Smooth muscle cell (in vitro differentiated cells): ENCODE data around the gene SLC6A18. TPM values are rescaled to one million over a fixed set of nuclear protein-coding genes. Genes with fewer than 3 reads are reported as not detected.

Experiments
- DNase-seq: peaks from one replicate; lab custom pipeline; 2025; ENCODE audit not compliant: unreplicated experiment; lab: John Stamatoyannopoulos, UW
- H2AFZ ChIP-seq: fragments of 200-600 bp; sonication (generic); 2 replicates; pipeline ENCODE4 v1.6.0; 2016; ENCODE audit warnings: antibody characterized with exemption, low read depth, mild to moderate bottlenecking
- H3F3A ChIP-seq: fragments of 200-600 bp; sonication (generic); 2 replicates; pipeline ENCODE4 v1.6.0; 2017; ENCODE audit warnings: antibody characterized with exemption, low read depth
- H3K27ac ChIP-seq: fragments of 200-600 bp; sonication (generic); 2 replicates; pipeline ENCODE4 v1.5.1; 2016; ENCODE audit warnings: low read depth, mild to moderate bottlenecking
- H3K27me3 ChIP-seq: fragments of 200-600 bp; sonication (generic); 2 replicates; pipeline ENCODE4 v1.6.1; 2016; ENCODE audit warnings: low read depth, mild to moderate bottlenecking
- H3K36me3 ChIP-seq: fragments of 200-600 bp; sonication (generic); 2 replicates; pipeline ENCODE4 v1.5.1; 2016; ENCODE audit warnings: low read depth
- H3K4me1 ChIP-seq: fragments of 200-600 bp; sonication (generic); 2 replicates; pipeline ENCODE4 v1.5.1; 2016; ENCODE audit warnings: low read depth
- H3K4me2 ChIP-seq: fragments of 200-600 bp; sonication (generic); 2 replicates; pipeline ENCODE4 v1.6.0; 2016; ENCODE audit warnings: mild to moderate bottlenecking
- H3K4me3 ChIP-seq: fragments of 200-600 bp; sonication (generic); 2 replicates; pipeline ENCODE4 v1.5.1; 2016; ENCODE audit warnings: mild to moderate bottlenecking
- H3K79me2 ChIP-seq: fragments of 200-600 bp; sonication (generic); 2 replicates; pipeline ENCODE4 v1.6.0; 2016; ENCODE audit warnings: low read depth, mild to moderate bottlenecking
- H3K9ac ChIP-seq: fragments of 200-600 bp; sonication (generic); 2 replicates; pipeline ENCODE4 v1.6.0; 2016; ENCODE audit warnings: low read depth
- H3K9me3 ChIP-seq: fragments of 200-600 bp; sonication (generic); replicated peaks from 2 replicates; pipeline ENCODE4 v1.5.1; 2016; ENCODE audit warnings: low read depth
- H4K20me1 ChIP-seq: fragments of 200-600 bp; sonication (generic); 2 replicates; pipeline ENCODE4 v1.6.0; 2016; ENCODE audit warnings: low read depth
- CTCF ChIP-seq: fragments of 200-600 bp; sonication (generic); IDR thresholded peaks from 2 replicates; pipeline ENCODE4 v1.5.1; 2017; ENCODE audit warnings: borderline replicate concordance, mild to moderate bottlenecking, antibody characterized with exemption; ENCODE audit not compliant: insufficient read depth, poor library complexity, severe bottlenecking
- WGBS: methylation state at CpG from one replicate; pipeline ENCODE4 v1.1.7; 2016; ENCODE audit warnings: low lambda C conversion rate; 5-methylcytosine and 5-hydroxymethylcytosine counted together
- polyA plus RNA-seq: library from polyadenylated mRNA; unstranded; fragments of >200 nt; fragmentation: Nextera tagmentation; extraction: Ambion mirVana; gene quantifications from 2 replicates; pipeline ENCODE4 v1.2.1, GENCODE V29; 2016
- total RNA-seq: library from RNA; depleted of rRNA; stranded (reverse); fragments of >200 nt; gene quantifications from 2 replicates; pipeline ENCODE4 v1.2.3, GENCODE V29; 2014

The SLC6A18 gene
- total and polyA plus RNA-seq, 2 experiments from 2014 or later = not detected

- no peaks in the 10 kb centered on the region for H3K79me2 ChIP-seq
- no peaks in the 10 kb centered on the region for H3F3A ChIP-seq
- H3K9me3 ChIP-seq = no peaks in the 10 kb centered on the region
- no peak overlapping the region for H2AFZ ChIP-seq
- H3K27me3 ChIP-seq = peaks cover 5% of the 10 kb centered on the region
- no peaks in the 10 kb centered on the region for H4K20me1 ChIP-seq
- H3K9ac ChIP-seq = no peak overlapping the region
- WGBS = 87% methylated on average over 24 of the region's 24 CpGs
- no peak for TF ChIP-seq CTCF
- H3K4me3 ChIP-seq = no peak overlapping the region
- H3K27ac ChIP-seq = no peak overlapping the region
- H3K4me2 ChIP-seq = no peak overlapping the region
- no peak for DNase-seq
- H3K4me1 ChIP-seq = no peaks in the 10 kb centered on the region
- no peaks in the 10 kb centered on the region for H3K36me3 ChIP-seq
These were observed 29.3 kb upstream of the SLC6A18 start for GRCh38 chr5:1195916-1196315.

- H3K4me3 ChIP-seq = no peak overlapping the region
- no peak for TF ChIP-seq CTCF
- H3K4me1 ChIP-seq = no peaks in the 10 kb centered on the region
- H3F3A ChIP-seq = no peaks in the 10 kb centered on the region
- H3K27me3 ChIP-seq = peaks cover 5% of the 10 kb centered on the region
- no peak for DNase-seq
- H4K20me1 ChIP-seq = no peaks in the 10 kb centered on the region
- no peak overlapping the region for H3K27ac ChIP-seq
- H3K9me3 ChIP-seq = no peaks in the 10 kb centered on the region
- no peak overlapping the region for H3K9ac ChIP-seq
- no peak overlapping the region for H3K4me2 ChIP-seq
- 88% methylated on average over 1 of the region's 1 CpG for WGBS
- no peaks in the 10 kb centered on the region for H3K79me2 ChIP-seq
- H3K36me3 ChIP-seq = no peaks in the 10 kb centered on the region
- no peak overlapping the region for H2AFZ ChIP-seq
These were observed 28.6 kb upstream of the SLC6A18 start for GRCh38 chr5:1196562-1196961.

- Histone ChIP-seq H3K9ac (no peak overlapping the region), H3F3A (no peaks in the 10 kb centered on the region), H3K27me3 (peaks cover 5% of the 10 kb centered on the region), H2AFZ (no peak overlapping the region), H3K4me1 (no peaks in the 10 kb centered on the region), H4K20me1 (no peaks in the 10 kb centered on the region), H3K4me3 (no peak overlapping the region), H3K9me3 (no peaks in the 10 kb centered on the region), H3K79me2 (no peaks in the 10 kb centered on the region), H3K4me2 (no peak overlapping the region), H3K36me3 (no peaks in the 10 kb centered on the region), H3K27ac (no peak overlapping the region)
- TF ChIP-seq CTCF = no peak
- WGBS = 92% methylated on average over 7 of the region's 7 CpGs
- no peak for DNase-seq
These were observed 27.1 kb upstream of the SLC6A18 start for GRCh38 chr5:1197876-1198666.

- H3K27me3 ChIP-seq = peaks cover 5% of the 10 kb centered on the region
- no peak overlapping the region for H3K27ac ChIP-seq
- H3K9me3 ChIP-seq = no peaks in the 10 kb centered on the region
- no peak overlapping the region for H3K9ac ChIP-seq
- no peak overlapping the region for H2AFZ ChIP-seq
- H3K79me2 ChIP-seq = no peaks in the 10 kb centered on the region
- no peak for TF ChIP-seq CTCF
- no peak overlapping the region for H3K4me2 ChIP-seq
- H4K20me1 ChIP-seq = no peaks in the 10 kb centered on the region
- no peaks in the 10 kb centered on the region for H3F3A ChIP-seq
- H3K36me3 ChIP-seq = no peaks in the 10 kb centered on the region
- H3K4me3 ChIP-seq = no peak overlapping the region
- DNase-seq = no peak
- no peaks in the 10 kb centered on the region for H3K4me1 ChIP-seq
These were observed 25.9 kb upstream of the SLC6A18 start for GRCh38 chr5:1199340-1199648.
